H1 (cell line): ENCODE data around the gene DENND11. TPM values are rescaled to one million over a fixed set of nuclear protein-coding genes. Genes with fewer than 3 reads are reported as not detected.

Source experiments
- CTCF ChIA-PET: fragments of 300-600 bp; sonication (Branson Sonifier 250); formaldehyde crosslinking; loops from one replicate; lab custom pipeline; 2021; ENCODE audit not compliant: partially characterized antibody; lab: Charles Lee
- POLR2A ChIA-PET: fragments of 300-600 bp; sonication (Branson Sonifier 250); formaldehyde crosslinking; loops from one replicate; lab custom pipeline; 2021; ENCODE audit warnings: inconsistent platforms; ENCODE audit not compliant: partially characterized antibody; lab: Charles Lee
- DNase-seq, 2 experiments: peaks; one replicate each; pipeline versions ENCODE4 v3.0.0 to v3.0.0-alpha.2; 2010 to 2022; ENCODE audit warnings: low spot score in 2 of 2, low read depth in 1 of 2, mixed read lengths in 1 of 2
- FAIRE-seq: peaks from 2 replicates; lab custom pipeline; 2011; peaks lifted over from hg19 to GRCh38; lab: Jason Lieb, UNC
- H2AFZ ChIP-seq: 2 replicates; pipeline ENCODE4 v1.8.1; 2012; ENCODE audit warnings: low read length, inconsistent platforms
- H2AK5ac ChIP-seq: 2 replicates; pipeline ENCODE4 v1.6.1; 2013; ENCODE audit warnings: low read depth, low read length
- H2BK120ac ChIP-seq: replicated peaks from 2 replicates; pipeline ENCODE3; 2013; ENCODE audit warnings: low read depth, low read length, inconsistent platforms
- H2BK12ac ChIP-seq: 2 replicates; pipeline ENCODE4 v1.6.1; 2013; ENCODE audit warnings: low read depth, low read length
- H2BK15ac ChIP-seq: 2 replicates; pipeline ENCODE4 v1.6.1; 2013; ENCODE audit warnings: low read length
- H2BK20ac ChIP-seq: 2 replicates; pipeline ENCODE4 v1.6.1; 2013; ENCODE audit warnings: low read length
- H2BK5ac ChIP-seq: 2 replicates; pipeline ENCODE4 v1.6.1; 2013; ENCODE audit warnings: low read depth, low read length
- H3K14ac ChIP-seq: 2 replicates; pipeline ENCODE4 v1.6.1; 2013; ENCODE audit warnings: inconsistent platforms; ENCODE audit not compliant: insufficient read length
- H3K18ac ChIP-seq: 2 replicates; pipeline ENCODE4 v1.6.1; 2013; ENCODE audit warnings: low read length; ENCODE audit errors: extremely low read depth
- H3K23ac ChIP-seq: 2 replicates; pipeline ENCODE4 v1.6.1; 2013; ENCODE audit warnings: inconsistent platforms; ENCODE audit not compliant: insufficient read length
- H3K23me2 ChIP-seq: 2 replicates; pipeline ENCODE4 v1.6.1; 2013; ENCODE audit warnings: low read depth, low read length
- H3K27ac ChIP-seq: 2 replicates; pipeline ENCODE4 v1.6.1; 2011; ENCODE audit warnings: low read depth, low read length, inconsistent platforms
- H3K27me3 ChIP-seq, 4 experiments: replicated peaks in 1 of 4; 1 replicate in 1 of 4; 2 replicates in 3 of 4; pipeline versions ENCODE4 v1.6.1 to v1.8.1; 2011 to 2013; ENCODE audit warnings: low read length in 3 of 4, mild to moderate bottlenecking in 3 of 4, inconsistent platforms in 2 of 4, mixed read lengths in 2 of 4, moderate library complexity in 1 of 4; ENCODE audit not compliant: control insufficient read depth in 3 of 4, insufficient read depth in 3 of 4; ENCODE audit errors: extremely low read depth in 1 of 4
- H3K36me3 ChIP-seq, 4 experiments: 2 replicates each; pipeline versions ENCODE4 v1.6.1 to v1.8.1; 2011 to 2013; ENCODE audit warnings: mild to moderate bottlenecking in 4 of 4, low read length in 3 of 4, moderate library complexity in 2 of 4, control low read depth in 1 of 4, inconsistent platforms in 1 of 4; ENCODE audit not compliant: insufficient read depth in 4 of 4, control insufficient read depth in 2 of 4
- H3K4ac ChIP-seq: replicated peaks from 2 replicates; pipeline ENCODE3; 2013; ENCODE audit warnings: low read length, low read depth, mixed read lengths, inconsistent platforms; ENCODE audit not compliant: insufficient read length
- H3K4me1 ChIP-seq, 4 experiments: replicated peaks in 1 of 4; 1 replicate in 1 of 4; 2 replicates in 3 of 4; pipeline versions ENCODE4 v1.6.1 to v1.8.1; 2011 to 2013; ENCODE audit warnings: low read length in 3 of 4, inconsistent platforms in 2 of 4, mixed read lengths in 1 of 4; ENCODE audit not compliant: insufficient read depth in 4 of 4, control insufficient read depth in 3 of 4
- H3K4me2 ChIP-seq, 2 experiments: 2 replicates each; pipeline versions ENCODE4 v1.6.1 to v1.8.1; 2011 to 2013; ENCODE audit warnings: low read depth in 2 of 2, low read length in 2 of 2, control low read depth in 1 of 2, inconsistent platforms in 1 of 2, mild to moderate bottlenecking in 1 of 2; ENCODE audit not compliant: insufficient read depth in 1 of 2
- H3K4me3 ChIP-seq, 4 experiments: fragments of 200-600, 300-600 bp in 1 of 4; sonication (generic), shearing (Covaris generic), sonication (Bioruptor Twin) in 1 of 4; 2 replicates each; pipeline versions ENCODE4 v1.5.1 to v1.8.1; 2011 to 2016; ENCODE audit warnings: low read length in 4 of 4, low read depth in 3 of 4, control low read depth in 2 of 4, inconsistent platforms in 2 of 4, mild to moderate bottlenecking in 2 of 4, mixed read lengths in 1 of 4, moderate library complexity in 1 of 4; ENCODE audit not compliant: insufficient read depth in 2 of 4; ENCODE audit errors: extremely low read depth in 1 of 4
- H3K56ac ChIP-seq: replicated peaks from 2 replicates; pipeline ENCODE3; 2013; ENCODE audit warnings: low read depth, mild to moderate bottlenecking, mixed read lengths, low read length, inconsistent platforms; ENCODE audit not compliant: insufficient read length
- H3K79me1 ChIP-seq: 2 replicates; pipeline ENCODE4 v1.6.1; 2013; ENCODE audit warnings: low read depth, low read length, control low read depth
- H3K79me2 ChIP-seq, 2 experiments: 2 replicates each; pipeline versions ENCODE4 v1.6.1 to v1.8.1; 2012 to 2013; ENCODE audit warnings: low read length in 2 of 2, mild to moderate bottlenecking in 2 of 2, inconsistent platforms in 1 of 2; ENCODE audit not compliant: insufficient read depth in 2 of 2, control insufficient read depth in 1 of 2
- H3K9ac ChIP-seq, 4 experiments: replicated peaks in 1 of 4; 1 replicate in 1 of 4; 2 replicates in 3 of 4; pipeline versions ENCODE4 v1.6.1 to v1.8.1; 2011 to 2013; ENCODE audit warnings: low read depth in 3 of 4, low read length in 3 of 4, control low read depth in 2 of 4, mild to moderate bottlenecking in 2 of 4, moderate library complexity in 2 of 4, inconsistent platforms in 1 of 4; ENCODE audit errors: extremely low read depth in 1 of 4
- H3K9me3 ChIP-seq, 2 experiments: 2 replicates each; pipeline versions ENCODE4 v1.6.1 to v1.8.1; 2012 to 2013; ENCODE audit warnings: mild to moderate bottlenecking in 2 of 2, moderate library complexity in 2 of 2, control low read depth in 1 of 2, inconsistent platforms in 1 of 2, low read depth in 1 of 2, low read length in 1 of 2, mixed read lengths in 1 of 2; ENCODE audit not compliant: insufficient read depth in 2 of 2
- H4K20me1 ChIP-seq, 2 experiments: replicated peaks in 1 of 2; 2 replicates each; pipeline versions ENCODE3 to v1.8.1; 2011 to 2013; ENCODE audit warnings: inconsistent platforms in 2 of 2, low read length in 2 of 2, mild to moderate bottlenecking in 1 of 2; ENCODE audit not compliant: insufficient read depth in 2 of 2, control insufficient read depth in 1 of 2
- H4K5ac ChIP-seq: 2 replicates; pipeline ENCODE4 v1.6.1; 2013; ENCODE audit warnings: low read length, low read depth, mixed read lengths, inconsistent platforms; ENCODE audit not compliant: insufficient read length
- H4K8ac ChIP-seq: 2 replicates; pipeline ENCODE4 v1.8.0; 2013; ENCODE audit warnings: mild to moderate bottlenecking, moderate library complexity, low read length, inconsistent platforms; ENCODE audit not compliant: insufficient read depth; ENCODE audit errors: extremely low read depth
- H4K91ac ChIP-seq: replicated peaks from 2 replicates; pipeline ENCODE3; 2013; ENCODE audit warnings: low read length, mixed read lengths, inconsistent platforms; ENCODE audit not compliant: insufficient read length
- CTBP2 ChIP-seq: IDR thresholded peaks from 2 replicates; pipeline ENCODE4 v1.7.0; 2011; ENCODE audit warnings: borderline replicate concordance, mild to moderate bottlenecking, moderate library complexity, mixed read lengths, low read length; ENCODE audit not compliant: insufficient read depth, insufficient read length
- WGBS, 2 experiments: shearing (Covaris generic) in 1 of 2; methylation state at CpG; one replicate each; pipeline versions ENCODE4 v1.1.6 to v1.1.7; 2013 to 2015; ENCODE audit warnings: low lambda C conversion rate in 2 of 2, mixed read lengths in 2 of 2, inconsistent platforms in 1 of 2, low coverage in 1 of 2, missing lambda C conversion rate in 1 of 2; ENCODE audit not compliant: insufficient replicate concordance in 2 of 2, insufficient coverage in 1 of 2, insufficient read length in 1 of 2; ENCODE audit errors: extremely low coverage in 1 of 2, missing lambda C conversion rate in 1 of 2; 5-methylcytosine and 5-hydroxymethylcytosine counted together
- polyA plus RNA-seq, 7 experiments: library from polyadenylated mRNA; depleted of rRNA in 3 of 7; stranded (reverse) in 5 of 7; unstranded in 2 of 7; fragments of >200 nt in 5 of 7; fragments of 200-250 nt in 2 of 7; gene quantifications; 1 replicate in 5 of 7; 2 replicates in 1 of 7; 4 replicates in 1 of 7; pipeline versions ENCODE4 v1.2.1 to v1.2.3, GENCODE V29; 2011 to 2013; ENCODE audit warnings: missing spikeins in 2 of 7, mixed read lengths in 2 of 7
- total RNA-seq: library from RNA; stranded (reverse); fragmentation: NEBNext Ultra II Directional; extraction: Animal tissue kit (Norgen Biotek cat#: 25700); gene quantifications from 2 replicates; pipeline ENCODE4 v1.2.1, GENCODE V29; 2021

The DENND11 gene
- total and polyA plus RNA-seq, 2 of the 8 experiments (the other 6 are each of a cell fraction or from before 2014, with no cell fraction given), result 8.0 to 26.8 TPM

GRCh38 chr7:141702892-141703291 lies 926 bp upstream of the DENND11 start:
- no peaks in the 10 kb centered on the region for H3K79me1 ChIP-seq
- ChIA-PET POLR2A (interaction anchor here (1.1 to 3.6 kb wide), 4 partner anchors 9 to 36 kb away, joined by 3 to 16 read pairs (median 4); no protein-coding TSS in a partner anchor), CTCF (interaction anchor here (0.6 to 1.4 kb wide), 5 partner anchors 15 to 40 kb away, joined by 3 to 7 read pairs (median 3); no protein-coding TSS in a partner anchor)
- peaks cover 3% of the 10 kb centered on the region; the same call in 1 of the 2 replicates for H3K23me2 ChIP-seq
- H4K8ac ChIP-seq, result no peak overlapping the region
- no peak overlapping the region for H2BK15ac ChIP-seq
- H2BK12ac ChIP-seq, result no peak overlapping the region
- no peak overlapping the region for H2AFZ ChIP-seq
- peak overlapping the region in 1 of 4 experiments; percentile 82; a peak in 2 of 8 replicates for H3K4me3 ChIP-seq
- H2BK5ac ChIP-seq, result no peak overlapping the region
- peaks cover 0 to 29% of the 10 kb centered on the region in 2 experiments; a peak in 2 of 4 replicates for H3K79me2 ChIP-seq
- no peak for DNase-seq
- no peaks in the 10 kb centered on the region for H3K9me3 ChIP-seq
- no peak overlapping the region for H3K18ac ChIP-seq
- no peak overlapping the region for H3K56ac ChIP-seq
- no peak overlapping the region for H3K9ac ChIP-seq
- H4K5ac ChIP-seq, result no peak overlapping the region
- peak overlapping the region in 1 of 2 experiments; percentile 53; a peak in 1 of 4 replicates for H3K4me2 ChIP-seq
- H2AK5ac ChIP-seq, result no peak overlapping the region
- H3K27me3 ChIP-seq, result peaks cover 0 to 8% (median 5%) of the 10 kb centered on the region in 4 experiments; a peak in 3 of 7 replicates
- FAIRE-seq, result no peak
- H2BK120ac ChIP-seq, result no peak overlapping the region
- H3K36me3 ChIP-seq, result no peaks in the 10 kb centered on the region
- H4K91ac ChIP-seq, result no peak overlapping the region
- H3K4ac ChIP-seq, result no peak overlapping the region
- H3K27ac ChIP-seq, result no peak overlapping the region
- peaks cover 0 to 7% (median 6%) of the 10 kb centered on the region in 4 experiments; a peak in 6 of 7 replicates for H3K4me1 ChIP-seq
- peaks cover 0 to 2% of the 10 kb centered on the region in 2 experiments for H4K20me1 ChIP-seq
- no peak overlapping the region for H3K14ac ChIP-seq
- no peak overlapping the region for H2BK20ac ChIP-seq
- H3K23ac ChIP-seq, result no peak overlapping the region
- WGBS, 2 experiments, result 84% methylated on average over 4 of the region's 4 CpGs; no CpG with 5 or more reads in 1 of the 2 experiments
- TF ChIP-seq CTBP2, result no peak
